Cardiac fibroblast (primary cell): ENCODE results near the gene TOM1.

ENCODE experiments used
- DNase-seq, 2 donors: peaks; one replicate each; pipeline versions ENCODE4 v3.0.0 to v3.0.0-alpha.2; 2010; ENCODE audit warnings: low read depth in 2 of 2
- H3K4me3 ChIP-seq, 2 donors: replicated peaks in 1 of 2; 1 replicate in 1 of 2; 2 replicates in 1 of 2; pipeline ENCODE4 v1.5.1; 2011; ENCODE audit warnings: low read depth in 2 of 2, low read length in 2 of 2, mild to moderate bottlenecking in 2 of 2, moderate library complexity in 1 of 2
- CTCF ChIP-seq: IDR thresholded peaks from one replicate; pipeline ENCODE4 v1.5.1; 2011; ENCODE audit warnings: low read depth, mild to moderate bottlenecking, low read length, inconsistent platforms

TOM1 gene

GRCh38 chr22:35306350-35306967 lies 6.8 kb downstream of the TOM1 start:
- TF ChIP-seq CTCF = no peak
- peak; percentile 27 to 31 for DNase-seq
- no peak overlapping the region for H3K4me3 ChIP-seq

GRCh38 chr22:35307372-35307771 lies 7.7 kb downstream of the TOM1 start:
- DNase-seq = no peak
- TF ChIP-seq CTCF = no peak
- no peak overlapping the region for H3K4me3 ChIP-seq

GRCh38 chr22:35307892-35308291 lies 8.2 kb downstream of the TOM1 start:
- no peak overlapping the region for H3K4me3 ChIP-seq
- no peak for DNase-seq
- TF ChIP-seq CTCF = no peak

GRCh38 chr22:35308480-35309021 lies 8.9 kb downstream of the TOM1 start:
- DNase-seq = no peak
- no peak for TF ChIP-seq CTCF

DNA sequence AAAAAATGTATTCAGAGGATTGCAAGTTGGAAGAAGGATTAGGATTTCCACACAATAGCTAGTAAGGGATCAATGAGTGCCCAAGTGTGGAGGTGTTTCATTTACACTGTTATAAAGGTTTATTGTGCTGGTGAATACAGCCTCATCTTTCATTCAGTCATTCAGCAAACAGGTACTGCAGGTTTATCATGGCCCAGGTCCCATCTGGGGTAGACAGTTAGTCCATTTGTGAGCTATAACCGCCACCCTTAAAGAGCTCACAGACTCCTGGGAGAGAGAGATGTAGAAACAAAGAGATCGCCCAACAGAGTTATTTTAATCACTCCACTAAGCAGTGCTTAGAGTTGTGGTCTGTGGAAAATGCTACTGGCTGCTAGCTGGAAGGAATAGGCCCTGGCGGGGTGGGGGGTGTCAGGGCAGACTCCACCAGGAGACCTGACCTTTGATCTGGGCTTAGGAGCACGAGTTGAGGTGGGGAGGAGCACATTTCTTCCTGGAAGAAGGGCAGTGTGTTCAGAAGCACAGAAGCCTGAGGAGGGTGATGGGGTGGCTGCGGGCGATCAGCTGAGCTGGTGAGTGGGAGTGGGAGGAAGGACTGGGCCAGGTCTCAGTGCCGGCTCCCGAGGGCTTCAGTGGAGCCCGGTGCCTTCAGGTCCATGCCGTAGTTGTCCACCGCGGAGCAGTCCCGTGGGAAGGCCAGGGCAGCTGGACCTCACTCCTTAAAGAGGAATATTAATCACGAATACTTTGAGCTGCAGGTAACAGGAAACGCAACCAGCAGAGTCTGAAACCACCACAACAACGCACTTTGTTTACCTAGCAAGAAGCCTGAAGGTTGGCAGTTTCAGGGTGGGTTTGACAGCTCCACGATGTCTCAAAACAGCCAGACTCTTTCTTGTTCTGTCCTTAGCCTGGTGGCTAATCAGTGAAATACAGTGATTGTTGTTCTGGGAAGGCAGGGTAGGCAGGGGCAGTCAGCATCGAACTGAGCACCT lies 11.2 kb downstream of the TOM1 start:
- DNase-seq = no peak
- no peak for TF ChIP-seq CTCF
- no peak overlapping the region for H3K4me3 ChIP-seq

More at GRCh38 chr22:35308480-35309021, 8.9 kb downstream of the TOM1 start:
- no peak overlapping the region for H3K4me3 ChIP-seq

DNA sequence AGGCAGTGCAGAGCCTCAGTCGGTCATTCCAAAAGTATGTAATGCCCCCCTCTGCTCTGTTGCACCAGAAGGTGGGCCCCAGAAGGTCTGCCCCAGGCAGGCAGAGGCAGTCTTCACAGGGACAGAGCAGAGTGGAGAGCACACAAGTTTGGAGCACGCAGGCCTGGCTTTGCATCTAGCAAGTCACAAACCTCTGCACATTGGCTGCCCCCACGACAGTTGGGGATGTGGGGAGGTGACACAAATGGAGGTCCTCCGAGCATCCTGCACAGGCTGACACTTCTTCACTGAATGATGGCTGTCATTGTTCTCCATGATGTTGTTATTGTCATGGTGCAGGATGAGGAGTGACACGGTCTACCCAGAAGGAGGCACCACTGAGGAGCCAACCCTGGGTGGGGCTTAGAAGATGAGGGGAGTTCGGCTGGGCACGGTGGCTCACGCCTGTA lies 11.9 kb downstream of the TOM1 start:
- DNase-seq = no peak
- no peak overlapping the region for H3K4me3 ChIP-seq
- TF ChIP-seq CTCF = no peak
